Germinal center (tissue), 1 donor: ENCODE data around the gene RRBP1.
A peak's percentile ranks its signal among the peaks of the same experiment; 100 is the strongest.

Source experiments
- DNase-seq: peaks from one replicate; pipeline ENCODE4 v3.0.0; 2012; ENCODE audit warnings: mixed read lengths, low spot score

RRBP1 gene

GRCh38 chr20:17579369-17580039 is 102.5 kb downstream of the RRBP1 start:
- no peak for DNase-seq

- DNase-seq = no peak
Observed at GRCh38 chr20:17576215-17576614, 105.8 kb downstream of the RRBP1 start.

- no peak for DNase-seq
Observed at GRCh38 chr20:17573463-17573862, 108.6 kb downstream of the RRBP1 start.

- DNase-seq = peak; percentile 16
Observed at GRCh38 chr20:17572034-17572638, 109.9 kb downstream of the RRBP1 start.

- no peak for DNase-seq
Observed at GRCh38 chr20:17571153-17571527, 110.9 kb downstream of the RRBP1 start.

- peak; percentile 45 for DNase-seq
Observed at GRCh38 chr20:17570347-17571152, 111.5 kb downstream of the RRBP1 start.

- peak; percentile 93 for DNase-seq
Observed at GRCh38 chr20:17569616-17570346, 112.3 kb downstream of the RRBP1 start, which contains the start of gene DSTN. TSS of gene DSTN (plus strand) at chr20:17570075. CDS start at chr20:17570209, 134 bp downstream.

- DNase-seq = peak; percentile 32
Observed at GRCh38 chr20:17568972-17569521, 113.0 kb downstream of the RRBP1 start.

GRCh38 chr20:17568045-17568788 is 113.8 kb downstream of the RRBP1 start:
- DNase-seq = no peak

GRCh38 chr20:17566345-17566744 is 115.7 kb downstream of the RRBP1 start:
- DNase-seq = no peak

GRCh38 chr20:17565169-17565845 is 116.7 kb downstream of the RRBP1 start:
- no peak for DNase-seq
